GM19468 (cell line): ENCODE data around the gene SSNA1.
"Not testable (repeated sequence)": the region's sequence is repeated elsewhere in the genome, so short reads cannot be mapped to it uniquely, and the experiment has no call there.

ENCODE experiments used
- ATAC-seq: cut with Tn5 transposase; IDR thresholded peaks from one replicate; pipeline ENCODE4 v1.9.1; 2021; ENCODE audit warnings: mild to moderate bottlenecking, moderate library complexity, moderate number of reproducible peaks; ENCODE audit not compliant: unreplicated experiment; ENCODE audit errors: extremely low read depth

Gene SSNA1

DNA sequence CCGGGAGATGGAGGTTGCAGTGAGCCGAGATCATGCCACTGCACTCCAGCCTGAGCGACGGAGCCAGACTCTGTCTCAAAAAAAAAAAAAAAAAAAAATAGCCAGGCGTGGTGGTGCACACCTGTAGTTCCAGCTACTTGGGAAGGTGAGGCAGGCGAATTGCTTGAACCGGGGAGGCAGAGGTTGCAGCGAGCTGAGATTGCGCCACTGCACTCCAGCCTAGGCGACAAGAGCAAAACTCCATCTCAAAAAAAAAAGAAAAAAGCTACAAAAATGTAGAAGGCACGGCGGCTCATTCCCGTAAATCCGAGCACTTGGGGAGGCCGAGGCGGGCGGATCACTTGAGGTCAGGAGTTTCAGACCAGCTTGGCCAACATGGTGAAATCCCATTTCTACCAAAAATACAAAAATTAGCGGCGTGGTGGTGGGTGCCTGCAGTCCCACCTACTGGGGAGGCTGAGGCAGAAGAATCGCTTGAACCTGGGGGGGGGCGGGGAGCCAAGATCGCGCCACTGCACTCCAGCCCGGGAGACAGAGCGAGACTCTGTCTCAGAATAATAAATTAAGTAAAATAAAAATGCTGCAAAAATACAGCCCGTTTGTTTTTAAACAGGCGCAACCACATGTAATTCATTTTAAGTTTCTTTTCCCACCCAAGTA is 51.2 kb downstream of the SSNA1 start:
- not testable (repeated sequence) for ATAC-seq
